ACC112 (cell line): Measurements from ENCODE around the gene TMTC1.
"Not testable (repeated sequence)": the region's sequence is repeated elsewhere in the genome, so short reads cannot be mapped to it uniquely, and the experiment has no call there.

Experiments used
- H2AFZ ChIP-seq: fragments of 200-600 bp; sonication (generic); one replicate; pipeline ENCODE4 v1.6.0; 2017; ENCODE audit warnings: antibody characterized with exemption, low read length; ENCODE audit not compliant: unreplicated experiment
- H3K27ac ChIP-seq: fragments of 200-600 bp; sonication (generic); 2 replicates; pipeline ENCODE4 v1.5.1; 2014; ENCODE audit warnings: low read depth, mild to moderate bottlenecking, antibody characterized with exemption, low read length, moderate library complexity
- H3K27me3 ChIP-seq: fragments of 200-600 bp; sonication (generic); 2 replicates; pipeline ENCODE4 v1.6.1; 2014; ENCODE audit warnings: mild to moderate bottlenecking, antibody characterized with exemption, low read length, moderate library complexity, mixed read lengths; ENCODE audit not compliant: insufficient read depth
- H3K36me3 ChIP-seq: fragments of 200-600 bp; sonication (generic); 2 replicates; pipeline ENCODE4 v1.6.1; 2016; ENCODE audit warnings: mild to moderate bottlenecking, antibody characterized with exemption, low read length, moderate library complexity, mixed read lengths; ENCODE audit not compliant: insufficient read depth
- H3K4me1 ChIP-seq: fragments of 200-600 bp; sonication (generic); one replicate; pipeline ENCODE4 v1.6.1; 2016; ENCODE audit warnings: low read length, mixed read lengths; ENCODE audit not compliant: insufficient read depth, unreplicated experiment, control insufficient read depth
- H3K4me3 ChIP-seq: fragments of 200-600 bp; sonication (generic); 2 replicates; pipeline ENCODE4 v1.5.1; 2014; ENCODE audit warnings: mild to moderate bottlenecking, low read depth, low read length
- H3K79me2 ChIP-seq: fragments of 200-600 bp; sonication (generic); one replicate; pipeline ENCODE4 v1.6.0; 2016; ENCODE audit warnings: low read length; ENCODE audit not compliant: control insufficient read depth, unreplicated experiment, insufficient read depth

The TMTC1 gene

GRCh38 chr12:29783773-29784666, at the start of gene TMTC1:
TMTC1 (minus strand) TSS chr12:29783942; CDS start chr12:29783751, 191 bp downstream.
- Histone ChIP-seq H3K36me3 (peaks cover 9% of the 10 kb centered on the region; the same call in 1 of the 2 replicates), H3K27me3 (no peaks in the 10 kb centered on the region), H3K4me1 (peaks cover 12% of the 10 kb centered on the region), H3K4me3 (peak within 1 kb of the TSS; percentile 88), H3K27ac (peak within 1 kb of the TSS; percentile 92), H3K79me2 (peaks cover 50% of the 10 kb centered on the region), H2AFZ (peak within 1 kb of the TSS; percentile 88)

GRCh38 chr12:29831173-29831572, 47.4 kb upstream of the TMTC1 start:
- Histone ChIP-seq H3K4me3 (no peak overlapping the region), H3K4me1 (no peaks in the 10 kb centered on the region), H3K27ac (no peak overlapping the region), H3K36me3 (no peaks in the 10 kb centered on the region), H3K79me2 (no peaks in the 10 kb centered on the region), H3K27me3 (no peaks in the 10 kb centered on the region), H2AFZ (no peak overlapping the region)

GRCh38 chr12:29830391-29830790, 46.6 kb upstream of the TMTC1 start:
- Histone ChIP-seq H3K27ac (no peak overlapping the region), H2AFZ (no peak overlapping the region), H3K27me3 (peaks cover 4% of the 10 kb centered on the region; the same call in 1 of the 2 replicates), H3K36me3 (no peaks in the 10 kb centered on the region), H3K4me1 (no peaks in the 10 kb centered on the region), H3K79me2 (no peaks in the 10 kb centered on the region), H3K4me3 (no peak overlapping the region)

- no peak overlapping the region for H3K27ac ChIP-seq
- no peak overlapping the region for H3K4me3 ChIP-seq
- no peaks in the 10 kb centered on the region for H3K4me1 ChIP-seq
- peaks cover 10% of the 10 kb centered on the region for H3K27me3 ChIP-seq
- H3K79me2 ChIP-seq: no peaks in the 10 kb centered on the region
- H2AFZ ChIP-seq: no peak overlapping the region
- no peaks in the 10 kb centered on the region for H3K36me3 ChIP-seq
Observed at GRCh38 chr12:29818916-29819623, 35.3 kb upstream of the TMTC1 start.

DNA sequence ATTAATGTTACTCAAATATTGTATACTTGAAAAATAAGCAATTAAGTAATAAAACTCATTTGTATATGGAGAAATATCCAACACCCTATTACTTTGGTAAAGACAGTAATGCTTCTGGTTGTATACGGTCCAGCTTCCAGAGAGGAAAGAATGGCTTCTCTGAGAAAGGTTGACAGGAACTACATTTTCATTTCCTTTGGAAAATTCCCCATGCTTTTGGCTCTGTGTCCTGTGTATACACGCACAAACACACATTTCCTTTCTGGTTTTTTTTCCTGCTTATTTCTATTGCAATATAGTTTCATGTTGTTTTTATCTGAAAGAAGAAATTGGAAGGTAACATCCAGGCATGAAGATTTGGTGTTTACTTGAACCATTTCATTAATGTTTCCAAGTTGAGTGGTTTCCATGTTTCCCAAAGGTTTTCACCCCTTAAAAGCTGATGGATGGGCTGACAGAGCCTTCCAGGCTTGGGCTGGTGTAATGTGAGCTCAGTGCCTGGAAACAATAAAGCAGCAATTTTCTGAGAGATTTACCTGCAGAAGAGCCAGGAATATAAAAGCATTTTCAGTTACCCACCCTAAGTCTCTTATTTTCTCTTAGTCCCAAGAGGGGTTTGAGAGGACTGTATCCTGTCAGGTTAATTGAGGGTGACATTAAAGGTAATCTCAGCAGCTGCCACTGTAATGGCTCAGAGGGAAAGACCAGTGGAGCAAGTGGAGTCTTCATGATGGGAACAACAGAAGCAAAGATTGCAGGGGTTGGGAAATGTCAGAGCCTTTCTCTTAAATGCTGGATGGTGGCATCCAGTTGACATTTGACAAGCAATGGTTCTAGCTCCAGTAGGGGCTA, 33.4 kb upstream of the TMTC1 start:
- H3K27ac ChIP-seq: no peak overlapping the region
- H3K27me3 ChIP-seq: peaks cover 9% of the 10 kb centered on the region
- H3K4me1 ChIP-seq: no peaks in the 10 kb centered on the region
- no peak overlapping the region for H3K4me3 ChIP-seq
- no peaks in the 10 kb centered on the region for H3K36me3 ChIP-seq
- H3K79me2 ChIP-seq: no peaks in the 10 kb centered on the region
- no peak overlapping the region for H2AFZ ChIP-seq

- not testable (repeated sequence) for H3K4me1 ChIP-seq, H3K27me3 ChIP-seq, H3K27ac ChIP-seq, H3K4me3 ChIP-seq, H3K79me2 ChIP-seq, H2AFZ ChIP-seq, H3K36me3 ChIP-seq
Observed at GRCh38 chr12:29809616-29810361, 26.0 kb upstream of the TMTC1 start.

- Histone ChIP-seq H3K79me2 (no peaks in the 10 kb centered on the region), H3K4me1 (peaks cover 5% of the 10 kb centered on the region), H3K27ac (no peak overlapping the region), H3K27me3 (no peaks in the 10 kb centered on the region), H3K4me3 (no peak overlapping the region), H2AFZ (no peak overlapping the region), H3K36me3 (no peaks in the 10 kb centered on the region)
Observed at GRCh38 chr12:29807129-29807528, 23.4 kb upstream of the TMTC1 start.

DNA sequence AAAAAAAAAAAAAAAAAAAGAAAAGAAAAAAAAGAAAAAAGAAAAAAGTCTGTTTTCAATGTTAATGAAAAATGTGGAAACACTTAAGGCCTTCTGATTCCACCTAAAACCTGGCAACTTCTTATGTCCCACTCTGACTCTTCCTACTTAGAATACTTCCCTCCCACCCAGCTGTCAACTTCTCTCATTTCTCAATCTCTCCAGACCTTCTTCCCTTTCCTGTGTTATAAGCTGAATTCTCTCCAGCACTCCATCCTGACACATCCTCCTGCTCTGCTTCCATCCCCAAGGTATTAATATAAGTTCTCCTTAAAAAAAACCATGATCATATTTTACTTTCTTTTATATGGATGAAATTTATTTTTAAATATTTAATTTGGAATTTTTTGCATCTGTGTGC, 20.3 kb upstream of the TMTC1 start:
- H2AFZ ChIP-seq: no peak overlapping the region
- no peak overlapping the region for H3K27ac ChIP-seq
- H3K4me3 ChIP-seq: no peak overlapping the region
- H3K4me1 ChIP-seq: peaks cover 5% of the 10 kb centered on the region
- H3K27me3 ChIP-seq: no peaks in the 10 kb centered on the region
- H3K36me3 ChIP-seq: no peaks in the 10 kb centered on the region
- no peaks in the 10 kb centered on the region for H3K79me2 ChIP-seq

DNA sequence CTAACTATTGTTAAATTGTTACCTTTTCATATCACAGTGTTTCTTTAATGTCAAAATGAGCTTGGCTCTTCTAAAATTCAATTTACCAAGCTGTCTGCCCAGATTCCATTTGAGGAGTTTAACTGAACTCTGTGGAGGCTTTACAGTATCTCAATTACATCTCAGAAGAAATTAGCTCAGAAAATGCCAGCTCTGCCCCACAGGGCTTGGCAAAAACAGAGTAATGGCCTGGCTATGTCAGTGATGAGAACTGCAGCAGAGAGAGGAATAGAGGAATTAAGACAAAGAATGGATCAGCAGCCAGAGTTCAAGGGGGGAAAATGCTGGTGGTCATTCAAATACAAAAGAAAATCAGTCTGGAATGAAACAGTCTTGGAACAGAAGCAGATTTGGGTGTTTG, 15.8 kb upstream of the TMTC1 start:
- Histone ChIP-seq H3K4me3 (no peak overlapping the region), H2AFZ (no peak overlapping the region), H3K79me2 (no peaks in the 10 kb centered on the region), H3K27me3 (no peaks in the 10 kb centered on the region), H3K27ac (no peak overlapping the region), H3K4me1 (peaks cover 15% of the 10 kb centered on the region), H3K36me3 (no peaks in the 10 kb centered on the region)
